Prostate gland (tissue), 2 donors: ENCODE results near the gene NNT.

ENCODE experiments used
- POLR2AphosphoS5 ChIP-seq: sonication (generic); formaldehyde crosslinking; IDR thresholded peaks from one replicate; pipeline ENCODE4 v1.6.1; 2017; ENCODE audit warnings: antibody characterized with exemption
- TF ChIP-seq, protein P1 (sequence below), 4 experiments: fragments of 200-600 bp in 2 of 4; fragments of 450-650 bp in 2 of 4; sonication (generic) in 2 of 4; IDR thresholded peaks; 1 replicate in 3 of 4; 2 replicates in 1 of 4; pipeline ENCODE4 v1.5.1; 2016 to 2019; ENCODE audit warnings: antibody characterized with exemption in 4 of 4, mild to moderate bottlenecking in 2 of 4, moderate library complexity in 2 of 4

DNA sequence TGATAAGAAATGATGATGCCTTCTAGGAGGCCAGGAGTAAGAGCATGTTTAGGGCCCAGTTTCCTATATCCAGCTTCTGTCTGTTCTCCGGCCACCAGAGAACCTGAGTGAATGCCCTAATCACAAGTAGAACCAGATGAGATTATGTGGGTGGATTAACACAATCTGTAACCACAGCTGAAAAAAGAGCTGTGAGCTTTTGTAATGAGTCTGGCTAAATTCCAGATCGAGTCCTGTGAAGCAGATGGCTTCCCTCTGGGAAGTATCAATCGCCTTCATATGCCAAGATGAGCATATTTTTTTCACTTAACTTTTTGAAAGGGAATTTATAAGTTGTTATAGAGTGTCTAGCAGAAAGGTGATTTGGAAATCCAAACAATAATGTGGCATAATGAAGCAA, 99.8 kb downstream of the NNT start:
- TF ChIP-seq POLR2AphosphoS5: no peak
- TF ChIP-seq, protein P1, sequence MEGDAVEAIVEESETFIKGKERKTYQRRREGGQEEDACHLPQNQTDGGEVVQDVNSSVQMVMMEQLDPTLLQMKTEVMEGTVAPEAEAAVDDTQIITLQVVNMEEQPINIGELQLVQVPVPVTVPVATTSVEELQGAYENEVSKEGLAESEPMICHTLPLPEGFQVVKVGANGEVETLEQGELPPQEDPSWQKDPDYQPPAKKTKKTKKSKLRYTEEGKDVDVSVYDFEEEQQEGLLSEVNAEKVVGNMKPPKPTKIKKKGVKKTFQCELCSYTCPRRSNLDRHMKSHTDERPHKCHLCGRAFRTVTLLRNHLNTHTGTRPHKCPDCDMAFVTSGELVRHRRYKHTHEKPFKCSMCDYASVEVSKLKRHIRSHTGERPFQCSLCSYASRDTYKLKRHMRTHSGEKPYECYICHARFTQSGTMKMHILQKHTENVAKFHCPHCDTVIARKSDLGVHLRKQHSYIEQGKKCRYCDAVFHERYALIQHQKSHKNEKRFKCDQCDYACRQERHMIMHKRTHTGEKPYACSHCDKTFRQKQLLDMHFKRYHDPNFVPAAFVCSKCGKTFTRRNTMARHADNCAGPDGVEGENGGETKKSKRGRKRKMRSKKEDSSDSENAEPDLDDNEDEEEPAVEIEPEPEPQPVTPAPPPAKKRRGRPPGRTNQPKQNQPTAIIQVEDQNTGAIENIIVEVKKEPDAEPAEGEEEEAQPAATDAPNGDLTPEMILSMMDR (IDR thresholded peaks at IDR 0.05): no peak
